Measurements from ENCODE around the gene SLBP.

SLBP gene

GRCh38 chr4:1756079-1756478 is 44.0 kb upstream of the SLBP start:
- Histone ChIP-seq H3K9me3 (ENCODE audit: control insufficient read depth, low read length) (no peaks in the 10 kb centered on the region), H3K36me3 (ENCODE audit: control insufficient read depth, insufficient read depth, low read length) (no peaks in the 10 kb centered on the region), H3K4me1 (no peaks in the 10 kb centered on the region), H3K27me3 (ENCODE audit: control insufficient read depth, insufficient read depth, low read length) (no peaks in the 10 kb centered on the region), H3K9ac (no peak overlapping the region), H3K4me2 (ENCODE audit: low read length) (no peak overlapping the region), H3K4me3 (ENCODE audit: low read depth, low read length) (no peak overlapping the region), H3K27ac (no peak overlapping the region), H3K79me2 (no peaks in the 10 kb centered on the region), H2AFZ (no peak overlapping the region)
- TF ChIP-seq CTCF (IDR thresholded peaks at IDR 0.05), result no peak

- no peak overlapping the region for H3K9ac ChIP-seq
- no peak overlapping the region for H3K4me3 ChIP-seq (ENCODE audit: low read depth, low read length)
- H2AFZ ChIP-seq, result no peak overlapping the region
- H3K27ac ChIP-seq, result no peak overlapping the region
- no peaks in the 10 kb centered on the region for H3K79me2 ChIP-seq
- H3K27me3 ChIP-seq (ENCODE audit: control insufficient read depth, insufficient read depth, low read length), result no peaks in the 10 kb centered on the region
- H3K4me2 ChIP-seq (ENCODE audit: low read length), result no peak overlapping the region
- no peaks in the 10 kb centered on the region for H3K36me3 ChIP-seq (ENCODE audit: control insufficient read depth, insufficient read depth, low read length)
- TF ChIP-seq CTCF (IDR thresholded peaks at IDR 0.05), result no peak
- no peaks in the 10 kb centered on the region for H3K9me3 ChIP-seq (ENCODE audit: control insufficient read depth, low read length)
- H3K4me1 ChIP-seq, result no peaks in the 10 kb centered on the region
These were observed 43.2 kb upstream of the SLBP start for GRCh38 chr4:1755297-1755696.

- Histone ChIP-seq H3K27me3 (ENCODE audit: control insufficient read depth, insufficient read depth, low read length) (no peaks in the 10 kb centered on the region), H3K27ac (no peak overlapping the region), H3K4me1 (no peaks in the 10 kb centered on the region), H2AFZ (no peak overlapping the region), H3K9me3 (ENCODE audit: control insufficient read depth, low read length) (no peaks in the 10 kb centered on the region), H3K36me3 (ENCODE audit: control insufficient read depth, insufficient read depth, low read length) (no peaks in the 10 kb centered on the region), H3K79me2 (no peaks in the 10 kb centered on the region), H3K4me3 (ENCODE audit: low read depth, low read length) (no peak overlapping the region), H3K4me2 (ENCODE audit: low read length) (no peak overlapping the region), H3K9ac (no peak overlapping the region)
- no peak for TF ChIP-seq CTCF (IDR thresholded peaks at IDR 0.05)
These were observed 42.2 kb upstream of the SLBP start for GRCh38 chr4:1754336-1754735.

GRCh38 chr4:1753697-1754311 is 41.7 kb upstream of the SLBP start:
- Histone ChIP-seq H3K4me3 (ENCODE audit: low read depth, low read length) (no peak overlapping the region), H3K79me2 (no peaks in the 10 kb centered on the region), H3K4me2 (ENCODE audit: low read length) (no peak overlapping the region), H3K4me1 (no peaks in the 10 kb centered on the region), H3K27me3 (ENCODE audit: control insufficient read depth, insufficient read depth, low read length) (no peaks in the 10 kb centered on the region), H3K27ac (no peak overlapping the region), H2AFZ (no peak overlapping the region), H3K36me3 (ENCODE audit: control insufficient read depth, insufficient read depth, low read length) (no peaks in the 10 kb centered on the region), H3K9me3 (ENCODE audit: control insufficient read depth, low read length) (no peaks in the 10 kb centered on the region), H3K9ac (no peak overlapping the region)
- no peak for TF ChIP-seq CTCF (IDR thresholded peaks at IDR 0.05)

GRCh38 chr4:1753294-1753696 is 41.2 kb upstream of the SLBP start:
- Histone ChIP-seq H3K79me2 (no peaks in the 10 kb centered on the region), H3K4me2 (ENCODE audit: low read length) (no peak overlapping the region), H3K4me1 (no peaks in the 10 kb centered on the region), H2AFZ (no peak overlapping the region), H3K27me3 (ENCODE audit: control insufficient read depth, insufficient read depth, low read length) (no peaks in the 10 kb centered on the region), H3K36me3 (ENCODE audit: control insufficient read depth, insufficient read depth, low read length) (no peaks in the 10 kb centered on the region), H3K27ac (no peak overlapping the region), H3K9ac (no peak overlapping the region), H3K9me3 (ENCODE audit: control insufficient read depth, low read length) (no peaks in the 10 kb centered on the region), H3K4me3 (ENCODE audit: low read depth, low read length) (no peak overlapping the region)
- TF ChIP-seq CTCF (IDR thresholded peaks at IDR 0.05), result no peak
